Endodermal cell (in vitro differentiated cells): Measurements from ENCODE around the gene MYO18B. TPM values are rescaled to one million over a fixed set of nuclear protein-coding genes. Genes with fewer than 3 reads are reported as not detected.

Source experiments
- DNase-seq: peaks from one replicate; pipeline ENCODE4 v3.0.0-alpha.2; 2017
- H3K27ac ChIP-seq: 2 replicates; pipeline ENCODE4 v1.5.1; 2013; ENCODE audit warnings: mild to moderate bottlenecking, low read depth, low read length, moderate library complexity
- H3K27me3 ChIP-seq: 2 replicates; pipeline ENCODE4 v1.6.1; 2013; ENCODE audit warnings: mild to moderate bottlenecking, low read length, moderate library complexity; ENCODE audit not compliant: insufficient read depth, control insufficient read depth, poor library complexity, severe bottlenecking
- H3K36me3 ChIP-seq: 2 replicates; pipeline ENCODE4 v1.7.0; 2013; ENCODE audit warnings: mild to moderate bottlenecking, low read length, moderate library complexity; ENCODE audit not compliant: control insufficient read depth, insufficient read depth
- H3K4me1 ChIP-seq: one replicate; pipeline ENCODE4 v1.7.0; 2013; ENCODE audit warnings: low read length; ENCODE audit not compliant: control insufficient read depth, insufficient read depth
- H3K4me3 ChIP-seq: 2 replicates; pipeline ENCODE4 v1.5.1; 2013; ENCODE audit warnings: mild to moderate bottlenecking, low read length, moderate library complexity
- H3K9ac ChIP-seq: 2 replicates; pipeline ENCODE4 v1.6.1; 2013; ENCODE audit warnings: mild to moderate bottlenecking, low read length, moderate library complexity; ENCODE audit not compliant: poor library complexity, severe bottlenecking; ENCODE audit errors: extremely low read depth
- H3K9me3 ChIP-seq: 2 replicates; pipeline ENCODE4 v1.6.1; 2013; ENCODE audit warnings: mild to moderate bottlenecking, low read length, moderate library complexity; ENCODE audit not compliant: control insufficient read depth
- H3K27ac Mint-ChIP-seq: 2 replicates; pipeline ENCODE4 v1.8.0; 2020; ENCODE audit warnings: mixed read lengths
- H3K27me3 Mint-ChIP-seq: 2 replicates; pipeline ENCODE4 v1.8.0; 2021; ENCODE audit warnings: mild to moderate bottlenecking, mixed read lengths; ENCODE audit not compliant: insufficient read depth
- H3K36me3 Mint-ChIP-seq: 2 replicates; pipeline ENCODE4 v1.8.0; 2020; ENCODE audit warnings: low read depth, mixed read lengths
- H3K4me1 Mint-ChIP-seq: 2 replicates; pipeline ENCODE4 v1.8.0; 2020; ENCODE audit warnings: mixed read lengths
- H3K4me3 Mint-ChIP-seq: 2 replicates; pipeline ENCODE4 v1.8.0; 2020; ENCODE audit warnings: mild to moderate bottlenecking, moderate library complexity, mixed read lengths
- H3K9me3 Mint-ChIP-seq: 2 replicates; pipeline ENCODE4 v1.8.0; 2020; ENCODE audit warnings: mild to moderate bottlenecking, mixed read lengths
- CTCF ChIP-seq: fragments of 200-600 bp; sonication (generic); conservative IDR thresholded peaks from 2 replicates; pipeline ENCODE4 v1.5.0; 2021; ENCODE audit warnings: antibody characterized with exemption, mild to moderate bottlenecking
- WGBS, 2 experiments: methylation state at CpG; one replicate each; pipeline versions ENCODE4 v1.1.5 to v1.1.7; 2013; ENCODE audit warnings: missing lambda C conversion rate in 2 of 2, mixed read lengths in 1 of 2; ENCODE audit not compliant: insufficient coverage in 1 of 2, insufficient read length in 1 of 2; 5-methylcytosine and 5-hydroxymethylcytosine counted together
- total RNA-seq, 2 donors: library from RNA; stranded (reverse); fragmentation: NEBNext Ultra II Directional in 1 of 2; extraction: Animal tissue kit (Norgen Biotek cat#: 25700) in 1 of 2; gene quantifications; 2 replicates in 1 of 2; 3 replicates in 1 of 2; pipeline ENCODE4 v1.2.1, GENCODE V29; 2021

MYO18B gene
- total RNA-seq, 2 donors from 2014 or later: 0.77 to 0.84 TPM

- no peak overlapping the region for H3K4me3 Mint-ChIP-seq
- Histone ChIP-seq H3K4me3 (no peak overlapping the region), H3K4me1 (no peaks in the 10 kb centered on the region), H3K36me3 (no peaks in the 10 kb centered on the region), H3K27me3 (no peaks in the 10 kb centered on the region), H3K27ac (no peak overlapping the region), H3K9me3 (no peaks in the 10 kb centered on the region), H3K9ac (no peak overlapping the region)
- peak; percentile 71 for TF ChIP-seq CTCF
- peaks cover 8% of the 10 kb centered on the region for H3K9me3 Mint-ChIP-seq
- H3K36me3 Mint-ChIP-seq: no peaks in the 10 kb centered on the region
- whole genome bisulfite sequencing, 2 experiments: 84 to 89% methylated on average over 5 to 8 of the region's 8 CpGs
- H3K4me1 Mint-ChIP-seq: peaks cover 6% of the 10 kb centered on the region
- DNase-seq: peak; percentile 86
- H3K27me3 Mint-ChIP-seq: peaks cover 11% of the 10 kb centered on the region
- H3K27ac Mint-ChIP-seq: no peak overlapping the region
Observed at GRCh38 chr22:25764270-25765015, 22.5 kb downstream of the MYO18B start.

GRCh38 chr22:25765016-25765367, 23.0 kb downstream of the MYO18B start:
- Mint-ChIP-seq H3K27me3 (peaks cover 11% of the 10 kb centered on the region), H3K4me3 (no peak overlapping the region), H3K27ac (no peak overlapping the region), H3K4me1 (peaks cover 6% of the 10 kb centered on the region), H3K36me3 (no peaks in the 10 kb centered on the region), H3K9me3 (peaks cover 8% of the 10 kb centered on the region)
- Histone ChIP-seq H3K36me3 (no peaks in the 10 kb centered on the region), H3K4me1 (no peaks in the 10 kb centered on the region), H3K9ac (no peak overlapping the region), H3K27ac (no peak overlapping the region), H3K27me3 (no peaks in the 10 kb centered on the region), H3K4me3 (no peak overlapping the region), H3K9me3 (no peaks in the 10 kb centered on the region)
- TF ChIP-seq CTCF: no peak
- 94 to 95% methylated on average over 2 of the region's 2 CpGs for WGBS, 2 experiments
- no peak for DNase-seq

- Histone ChIP-seq H3K36me3 (no peaks in the 10 kb centered on the region), H3K27ac (no peak overlapping the region), H3K9ac (no peak overlapping the region), H3K4me3 (no peak overlapping the region), H3K27me3 (no peaks in the 10 kb centered on the region), H3K9me3 (no peaks in the 10 kb centered on the region), H3K4me1 (no peaks in the 10 kb centered on the region)
- Mint-ChIP-seq H3K27ac (no peak overlapping the region), H3K4me3 (no peak overlapping the region), H3K9me3 (peaks cover 8% of the 10 kb centered on the region), H3K4me1 (peaks cover 6% of the 10 kb centered on the region), H3K36me3 (no peaks in the 10 kb centered on the region), H3K27me3 (peaks cover 11% of the 10 kb centered on the region)
- TF ChIP-seq CTCF: no peak
- 92 to 93% methylated on average over 4 of the region's 4 CpGs for WGBS, 2 experiments
- no peak for DNase-seq
Observed at GRCh38 chr22:25765801-25766200, 23.8 kb downstream of the MYO18B start.
